Measurements from ENCODE around the gene HDAC9.

DNA sequence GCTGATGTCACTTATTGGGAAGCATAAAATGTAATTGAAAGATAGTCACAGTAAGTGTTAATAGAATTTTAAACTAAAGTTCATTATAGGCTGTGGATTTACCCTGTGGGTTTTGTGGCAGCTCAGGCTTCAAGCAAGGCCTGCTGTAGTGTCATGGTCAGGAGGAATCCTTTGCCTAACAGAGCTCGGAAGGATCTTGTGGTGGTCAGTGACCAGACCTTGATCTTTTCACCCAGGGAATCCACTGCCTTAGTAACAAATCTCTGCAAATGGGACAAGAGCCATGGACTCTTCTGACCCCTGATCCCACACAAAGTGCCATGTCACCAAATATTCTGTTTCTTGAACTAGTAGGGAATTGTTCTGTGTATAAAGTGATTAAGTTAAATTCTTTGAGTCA lies 20.6 kb upstream of the HDAC9 start:
- TF ChIP-seq YY1 (IDR thresholded peaks at IDR 0.05; ENCODE audit: insufficient read depth, insufficient read length) (no peak), SUZ12 (IDR thresholded peaks at IDR 0.05; ENCODE audit: extremely low read depth, insufficient read depth, insufficient read length) (no peak), ZNF274 (IDR thresholded peaks at IDR 0.05; ENCODE audit: low read depth, low read length) (no peak)
